GM12875 (cell line): ENCODE results near the gene CNTLN.
"Not testable (repeated sequence)": the region's sequence is repeated elsewhere in the genome, so short reads cannot be mapped to it uniquely, and the experiment has no call there.

Experiments
- H3K4me3 ChIP-seq: one replicate; pipeline ENCODE4 v1.5.1; 2011; ENCODE audit warnings: low read depth, low read length, control low read depth
- TF ChIP-seq, protein P1 (sequence below): IDR thresholded peaks from 2 replicates; pipeline ENCODE4 v1.5.1; 2011; ENCODE audit warnings: low read depth, mild to moderate bottlenecking, control low read depth, inconsistent platforms, low read length, moderate library complexity, borderline replicate concordance; ENCODE audit not compliant: insufficient read depth

Gene CNTLN

DNA sequence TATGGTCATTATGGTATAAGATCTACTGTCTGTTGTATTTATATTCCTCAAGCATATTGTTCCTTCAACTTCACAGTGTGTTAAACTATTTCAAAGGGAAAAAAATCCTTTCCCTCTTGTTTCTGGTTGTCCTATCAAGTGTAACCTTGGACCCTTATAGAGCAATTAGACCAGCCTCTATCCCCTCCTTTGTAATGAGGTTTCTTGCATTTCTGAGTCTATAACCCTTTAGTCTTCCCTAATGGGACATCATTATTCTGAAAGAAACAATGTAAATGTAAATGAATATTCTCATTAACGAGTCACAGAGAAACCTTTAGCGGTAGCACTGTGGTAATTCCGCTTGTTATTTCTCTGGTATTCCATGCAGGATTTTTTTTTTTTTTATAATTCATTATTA, 197.3 kb downstream of the CNTLN start:
- TF ChIP-seq, protein P1, sequence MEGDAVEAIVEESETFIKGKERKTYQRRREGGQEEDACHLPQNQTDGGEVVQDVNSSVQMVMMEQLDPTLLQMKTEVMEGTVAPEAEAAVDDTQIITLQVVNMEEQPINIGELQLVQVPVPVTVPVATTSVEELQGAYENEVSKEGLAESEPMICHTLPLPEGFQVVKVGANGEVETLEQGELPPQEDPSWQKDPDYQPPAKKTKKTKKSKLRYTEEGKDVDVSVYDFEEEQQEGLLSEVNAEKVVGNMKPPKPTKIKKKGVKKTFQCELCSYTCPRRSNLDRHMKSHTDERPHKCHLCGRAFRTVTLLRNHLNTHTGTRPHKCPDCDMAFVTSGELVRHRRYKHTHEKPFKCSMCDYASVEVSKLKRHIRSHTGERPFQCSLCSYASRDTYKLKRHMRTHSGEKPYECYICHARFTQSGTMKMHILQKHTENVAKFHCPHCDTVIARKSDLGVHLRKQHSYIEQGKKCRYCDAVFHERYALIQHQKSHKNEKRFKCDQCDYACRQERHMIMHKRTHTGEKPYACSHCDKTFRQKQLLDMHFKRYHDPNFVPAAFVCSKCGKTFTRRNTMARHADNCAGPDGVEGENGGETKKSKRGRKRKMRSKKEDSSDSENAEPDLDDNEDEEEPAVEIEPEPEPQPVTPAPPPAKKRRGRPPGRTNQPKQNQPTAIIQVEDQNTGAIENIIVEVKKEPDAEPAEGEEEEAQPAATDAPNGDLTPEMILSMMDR: no peak
- H3K4me3 ChIP-seq: no peak overlapping the region

DNA sequence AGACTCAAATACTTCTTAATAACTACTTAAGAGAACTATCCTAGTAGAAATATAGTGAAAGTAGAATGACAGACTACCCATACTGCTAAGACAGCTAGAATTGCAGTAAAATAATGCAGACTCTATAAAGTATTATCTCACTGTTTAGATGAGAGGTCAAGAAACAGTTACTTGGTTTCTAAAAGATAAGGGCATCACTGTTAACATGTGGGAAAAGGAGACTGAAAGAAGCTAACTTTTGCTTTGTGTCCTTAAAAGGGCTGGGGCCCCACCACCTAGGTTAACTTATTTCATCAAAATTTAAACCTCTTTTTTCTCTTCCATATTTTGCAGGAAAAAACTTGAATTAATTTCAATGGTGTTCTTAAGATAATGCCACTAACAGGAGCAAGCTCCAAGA, 204.3 kb downstream of the CNTLN start:
- TF ChIP-seq, protein P1: no peak
- H3K4me3 ChIP-seq: no peak overlapping the region

DNA sequence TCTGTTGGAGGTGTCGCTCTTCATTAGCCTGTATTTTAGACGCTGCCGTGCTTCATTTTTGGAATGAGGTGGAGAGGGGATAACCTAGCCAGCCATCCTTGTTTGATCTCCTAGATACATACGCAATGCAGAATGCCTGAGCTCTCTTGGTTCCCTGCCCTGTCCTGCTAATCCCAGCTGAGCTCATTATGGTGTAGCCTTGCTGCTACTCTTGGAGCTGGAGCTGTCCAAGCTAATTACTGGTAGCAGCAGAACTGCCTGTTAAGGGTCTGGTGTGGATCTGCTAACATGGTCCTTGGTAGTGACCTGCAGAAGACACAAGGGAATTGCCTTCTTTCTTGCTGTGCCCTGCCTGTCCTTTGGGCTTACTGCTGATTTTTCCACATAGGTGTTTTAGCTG, 207.9 kb downstream of the CNTLN start:
- no peak overlapping the region for H3K4me3 ChIP-seq
- TF ChIP-seq, protein P1: no peak

DNA sequence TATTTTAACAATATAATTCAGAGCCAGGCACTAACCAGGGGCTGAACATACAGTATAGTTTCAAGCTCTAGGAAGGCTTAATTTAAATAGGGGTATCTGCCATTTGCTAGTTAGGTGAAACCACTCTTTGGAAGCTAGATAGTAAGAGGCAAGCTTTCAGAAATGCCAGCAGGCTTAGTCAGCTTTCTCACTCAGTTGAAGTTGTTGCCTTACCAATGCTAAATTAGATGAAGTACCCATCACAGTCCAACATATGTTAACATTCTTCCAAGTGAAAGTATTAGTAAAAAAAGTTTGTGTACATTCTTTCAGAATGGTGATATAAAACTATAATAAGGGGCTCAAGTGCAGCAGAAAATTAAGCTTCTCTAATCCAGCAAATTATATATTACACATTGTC, 215.0 kb downstream of the CNTLN start:
- TF ChIP-seq, protein P1: no peak
- no peak overlapping the region for H3K4me3 ChIP-seq

DNA sequence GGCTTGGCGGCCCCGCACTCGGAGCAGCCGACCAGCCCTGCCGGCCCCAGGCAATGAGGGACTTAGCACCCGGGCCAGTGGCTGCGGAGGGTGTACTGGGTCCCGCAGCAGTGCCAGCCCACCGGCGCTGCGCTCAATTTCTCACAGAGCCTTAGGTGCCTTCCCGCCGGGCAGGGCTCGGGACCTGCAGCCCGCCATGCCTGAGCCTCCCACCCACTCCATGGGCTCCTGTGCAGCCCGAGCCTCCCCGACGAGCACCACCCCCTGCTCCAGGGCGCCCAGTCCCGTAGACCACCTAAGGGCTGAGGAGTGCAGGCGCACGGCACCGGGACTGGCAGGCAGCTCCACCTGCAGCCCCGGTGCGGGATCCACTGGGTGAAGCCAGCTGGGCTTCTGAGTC, 219.2 kb downstream of the CNTLN start:
- not testable (repeated sequence) for H3K4me3 ChIP-seq

DNA sequence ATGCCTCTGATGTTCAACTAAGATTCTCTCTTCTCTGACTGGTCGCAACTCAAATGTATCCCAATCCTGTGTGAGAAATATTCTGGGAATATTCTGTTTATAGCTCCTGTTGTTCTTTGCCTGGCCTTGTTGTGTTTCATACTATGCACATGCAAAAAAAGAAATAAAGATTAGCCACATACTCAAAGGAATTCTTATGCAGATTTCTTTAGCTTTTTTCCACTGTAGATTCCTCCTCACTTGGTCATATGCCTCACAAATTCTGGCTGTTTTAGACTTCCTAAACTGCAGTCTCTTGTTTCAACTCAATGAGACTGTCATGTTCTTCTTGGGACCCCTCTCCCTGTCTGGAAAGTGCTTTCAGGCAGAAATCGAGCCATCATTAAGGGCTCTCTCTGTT, 226.5 kb downstream of the CNTLN start:
- H3K4me3 ChIP-seq: no peak overlapping the region
- TF ChIP-seq, protein P1: no peak

DNA sequence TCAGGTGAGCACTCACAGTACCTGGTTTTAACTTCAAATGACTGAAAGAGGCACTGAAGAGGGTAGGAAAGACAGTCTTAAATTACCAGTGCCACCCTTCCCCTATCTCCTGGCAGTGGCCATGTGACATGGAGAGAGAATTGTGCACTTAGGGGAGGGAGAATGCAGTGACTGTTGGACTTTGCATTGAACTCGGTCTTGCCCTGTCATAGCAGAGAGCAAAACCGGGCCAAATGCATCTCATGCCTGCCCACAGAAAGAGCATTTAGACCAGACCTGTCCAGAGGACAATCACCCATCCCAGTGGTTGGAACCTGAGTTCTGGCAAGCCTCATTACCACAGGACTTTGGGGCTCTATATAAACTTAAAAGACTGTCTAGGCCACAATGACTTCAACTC, 232.2 kb downstream of the CNTLN start:
- no peak overlapping the region for H3K4me3 ChIP-seq
- TF ChIP-seq, protein P1: no peak
